Thyroid gland (tissue), 4 donors: ENCODE results near the gene PCDHB2.

Experiments used
- POLR2A ChIP-seq, 2 donors: fragments of 450-650 bp; IDR thresholded peaks; one replicate each; pipeline ENCODE4 v1.6.1; 2017; ENCODE audit warnings: antibody characterized with exemption in 2 of 2, mild to moderate bottlenecking in 2 of 2, moderate library complexity in 1 of 2
- TF ChIP-seq, protein P1 (sequence below), 6 experiments: fragments of 200-600 bp in 3 of 6; fragments of 450-650 bp in 3 of 6; sonication (generic) in 3 of 6; IDR thresholded peaks; one replicate each; pipeline ENCODE4 v1.5.1; 2016 to 2019; ENCODE audit warnings: antibody characterized with exemption in 6 of 6, mild to moderate bottlenecking in 2 of 6, inconsistent platforms in 1 of 6, moderate library complexity in 1 of 6

DNA sequence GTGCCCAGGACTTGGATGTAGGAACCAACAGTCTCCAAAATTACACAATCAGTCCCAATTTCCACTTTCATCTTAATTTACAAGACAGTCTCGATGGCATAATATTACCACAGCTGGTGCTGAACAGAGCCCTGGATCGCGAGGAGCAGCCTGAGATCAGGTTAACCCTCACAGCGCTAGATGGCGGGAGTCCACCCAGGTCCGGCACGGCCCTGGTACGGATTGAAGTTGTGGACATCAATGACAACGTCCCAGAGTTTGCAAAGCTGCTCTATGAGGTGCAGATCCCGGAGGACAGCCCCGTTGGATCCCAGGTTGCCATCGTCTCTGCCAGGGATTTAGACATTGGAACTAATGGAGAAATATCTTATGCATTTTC lies 837 bp downstream of the PCDHB2 start:
- TF ChIP-seq, protein P1, sequence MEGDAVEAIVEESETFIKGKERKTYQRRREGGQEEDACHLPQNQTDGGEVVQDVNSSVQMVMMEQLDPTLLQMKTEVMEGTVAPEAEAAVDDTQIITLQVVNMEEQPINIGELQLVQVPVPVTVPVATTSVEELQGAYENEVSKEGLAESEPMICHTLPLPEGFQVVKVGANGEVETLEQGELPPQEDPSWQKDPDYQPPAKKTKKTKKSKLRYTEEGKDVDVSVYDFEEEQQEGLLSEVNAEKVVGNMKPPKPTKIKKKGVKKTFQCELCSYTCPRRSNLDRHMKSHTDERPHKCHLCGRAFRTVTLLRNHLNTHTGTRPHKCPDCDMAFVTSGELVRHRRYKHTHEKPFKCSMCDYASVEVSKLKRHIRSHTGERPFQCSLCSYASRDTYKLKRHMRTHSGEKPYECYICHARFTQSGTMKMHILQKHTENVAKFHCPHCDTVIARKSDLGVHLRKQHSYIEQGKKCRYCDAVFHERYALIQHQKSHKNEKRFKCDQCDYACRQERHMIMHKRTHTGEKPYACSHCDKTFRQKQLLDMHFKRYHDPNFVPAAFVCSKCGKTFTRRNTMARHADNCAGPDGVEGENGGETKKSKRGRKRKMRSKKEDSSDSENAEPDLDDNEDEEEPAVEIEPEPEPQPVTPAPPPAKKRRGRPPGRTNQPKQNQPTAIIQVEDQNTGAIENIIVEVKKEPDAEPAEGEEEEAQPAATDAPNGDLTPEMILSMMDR (IDR thresholded peaks at IDR 0.05) = no peak
- no peak for TF ChIP-seq POLR2A (IDR thresholded peaks at IDR 0.05)
